Stimulated activated CD8-positive, alpha-beta memory T cell treated with anti-CD3 and anti-CD28 coated beads, Interleukin-15, amount 100 ng/mL, for 24 hours (primary cell): ENCODE results near the gene PON1.

ENCODE experiments used
- DNase-seq: peaks from one replicate; pipeline ENCODE4 v3.0.0-alpha.2; 2020; ENCODE audit warnings: low read depth

Gene PON1

GRCh38 chr7:95317546-95317945 is 6.8 kb downstream of the PON1 start:
- no peak for DNase-seq

- DNase-seq: no peak
Observed at GRCh38 chr7:95316588-95316987, 7.7 kb downstream of the PON1 start.

- no peak for DNase-seq
Observed at GRCh38 chr7:95312561-95312960, 11.8 kb downstream of the PON1 start.

- DNase-seq: no peak
Observed at GRCh38 chr7:95311389-95311788, 12.9 kb downstream of the PON1 start.

GRCh38 chr7:95309951-95310350 is 14.4 kb downstream of the PON1 start:
- no peak for DNase-seq

- DNase-seq: no peak
Observed at GRCh38 chr7:95304990-95305389, 19.3 kb downstream of the PON1 start.

GRCh38 chr7:95303013-95303905 is 21.1 kb downstream of the PON1 start:
- no peak for DNase-seq

- DNase-seq: no peak
Observed at GRCh38 chr7:95298091-95298490, 26.2 kb downstream of the PON1 start.

GRCh38 chr7:95297041-95297440 is 27.3 kb downstream of the PON1 start:
- no peak for DNase-seq

GRCh38 chr7:95296456-95296855 is 27.9 kb downstream of the PON1 start:
- DNase-seq: no peak

- no peak for DNase-seq
Observed at GRCh38 chr7:95295397-95295796, 28.9 kb downstream of the PON1 start.

GRCh38 chr7:95290166-95290830 is 34.0 kb downstream of the PON1 start:
- DNase-seq: no peak

GRCh38 chr7:95286096-95286495 is 38.2 kb downstream of the PON1 start:
- no peak for DNase-seq

GRCh38 chr7:95279417-95279816 is 44.9 kb downstream of the PON1 start:
- no peak for DNase-seq

GRCh38 chr7:95276114-95276513 is 48.2 kb downstream of the PON1 start:
- no peak for DNase-seq

GRCh38 chr7:95269640-95270039 is 54.7 kb downstream of the PON1 start:
- no peak for DNase-seq

GRCh38 chr7:95267754-95268153 is 56.6 kb downstream of the PON1 start:
- DNase-seq: no peak

- DNase-seq: no peak
Observed at GRCh38 chr7:95265634-95266033, 58.7 kb downstream of the PON1 start.

- no peak for DNase-seq
Observed at GRCh38 chr7:95264363-95264891, 59.9 kb downstream of the PON1 start.

GRCh38 chr7:95263785-95264362 is 60.5 kb downstream of the PON1 start:
- no peak for DNase-seq

- no peak for DNase-seq
Observed at GRCh38 chr7:95262875-95263274, 61.5 kb downstream of the PON1 start.

GRCh38 chr7:95261895-95262415 is 62.4 kb downstream of the PON1 start:
- no peak for DNase-seq

GRCh38 chr7:95255691-95256090 is 68.6 kb downstream of the PON1 start:
- DNase-seq: no peak
